Eye (tissue), 1 donor: ENCODE measurements around the gene FAM219A.

Experiments
- DNase-seq: peaks from one replicate; pipeline ENCODE4 v3.0.0-alpha.2; 2015

Gene FAM219A

GRCh38 chr9:34399729-34400128, 58.6 kb downstream of the FAM219A start:
- DNase-seq, result no peak

DNA sequence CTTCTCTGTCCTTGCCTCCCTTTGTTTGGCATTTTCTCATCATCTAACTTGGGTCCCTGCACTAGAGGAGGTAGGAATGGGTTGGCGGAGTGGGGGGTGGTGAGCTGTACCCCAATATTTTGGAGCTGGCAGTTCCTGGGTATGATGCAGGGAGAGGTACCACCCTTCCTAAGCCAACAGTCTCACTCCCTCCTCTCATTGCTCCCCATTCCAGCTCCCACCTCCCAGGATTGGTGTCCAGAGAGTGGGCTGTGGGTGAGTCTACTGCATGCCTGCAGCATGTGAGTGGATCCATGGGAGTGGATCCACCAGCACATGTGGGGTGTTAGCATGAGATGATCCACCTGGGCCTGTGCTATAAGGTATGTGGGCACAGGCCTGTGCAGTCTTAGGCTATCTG, 59.5 kb downstream of the FAM219A start:
- DNase-seq, result no peak

DNA sequence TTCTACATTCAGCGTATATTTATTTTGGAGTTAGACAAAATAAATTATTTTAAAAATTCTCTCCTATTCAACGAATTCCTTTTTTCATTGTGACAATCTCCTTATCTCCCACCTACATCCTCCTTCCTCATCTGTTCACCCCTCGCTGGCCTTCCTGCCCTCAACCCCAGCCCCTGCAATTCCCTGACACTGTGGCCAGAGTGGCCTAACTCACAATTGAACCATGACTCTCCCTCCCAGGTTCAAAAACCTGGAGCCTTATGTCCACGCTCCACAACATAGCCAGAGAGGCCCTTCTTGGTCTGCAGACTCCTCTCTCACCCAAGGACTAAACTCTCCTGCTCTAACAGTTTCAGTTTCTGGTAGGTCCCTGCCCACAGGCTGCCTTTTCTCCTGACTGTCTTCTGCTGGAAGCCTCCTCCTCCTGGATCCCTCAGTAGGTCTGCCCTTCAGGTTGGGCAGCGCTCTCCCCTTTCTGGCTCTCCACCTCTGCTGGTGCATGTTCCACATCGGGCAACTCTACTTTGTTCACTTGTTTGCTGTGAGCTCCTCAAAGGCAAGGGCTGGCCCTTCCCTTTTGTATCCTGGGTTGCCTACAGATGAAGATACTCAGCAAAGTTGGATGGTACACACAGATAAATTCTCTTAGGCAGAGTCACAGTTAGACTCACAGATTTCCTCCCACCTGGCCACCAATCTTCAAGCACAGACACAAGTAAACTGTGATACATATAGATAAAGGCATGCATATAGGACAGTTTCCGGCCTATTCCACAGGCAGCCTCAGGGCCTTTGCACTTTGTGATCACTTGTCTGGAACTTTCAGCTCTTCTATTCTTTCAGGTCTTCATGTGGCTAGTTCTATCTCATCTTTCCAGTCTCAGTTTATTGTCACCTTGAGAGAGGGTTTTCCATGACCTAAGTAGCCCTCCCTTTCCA, 61.8 kb downstream of the FAM219A start:
- no peak for DNase-seq

GRCh38 chr9:34392511-34392910, 65.9 kb downstream of the FAM219A start:
- no peak for DNase-seq

DNA sequence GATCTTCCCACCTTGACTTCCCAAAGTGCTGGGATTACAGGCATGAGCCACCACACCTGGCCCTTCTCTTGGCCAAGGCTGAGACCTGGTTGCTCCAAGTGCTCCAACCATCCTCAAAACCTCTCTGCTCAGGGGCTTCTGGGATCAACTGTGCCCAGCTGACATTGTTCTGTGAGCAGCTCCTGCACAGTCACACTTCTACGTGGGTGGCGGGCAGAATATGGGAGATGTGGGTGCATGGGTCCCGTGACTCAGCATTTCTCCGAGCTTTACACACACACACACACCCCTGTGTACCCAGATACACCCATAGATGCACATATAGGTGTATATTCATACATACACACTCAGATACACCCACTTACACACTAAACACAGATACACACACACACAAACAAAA, 71.1 kb downstream of the FAM219A start:
- no peak for DNase-seq

DNA sequence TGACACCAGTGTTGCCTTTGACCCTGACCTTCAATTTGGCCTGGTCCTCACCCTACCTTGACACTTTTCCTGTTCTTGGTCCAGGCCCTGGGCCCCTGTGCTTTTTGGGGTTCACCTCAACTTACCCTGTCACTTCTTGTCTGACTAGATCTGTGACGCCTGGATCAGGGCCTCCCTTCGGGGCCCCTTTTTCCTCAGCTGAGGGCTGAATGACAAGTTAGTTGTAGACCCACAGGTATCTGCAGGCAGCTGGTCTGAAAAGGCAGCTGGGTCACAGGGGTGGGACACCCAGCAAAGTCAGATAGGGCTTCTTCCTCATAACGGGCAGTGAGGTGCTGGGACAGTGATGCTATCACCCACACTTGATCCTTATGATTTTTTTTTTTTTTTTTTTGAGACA, 71.7 kb downstream of the FAM219A start:
- DNase-seq, result no peak

DNA sequence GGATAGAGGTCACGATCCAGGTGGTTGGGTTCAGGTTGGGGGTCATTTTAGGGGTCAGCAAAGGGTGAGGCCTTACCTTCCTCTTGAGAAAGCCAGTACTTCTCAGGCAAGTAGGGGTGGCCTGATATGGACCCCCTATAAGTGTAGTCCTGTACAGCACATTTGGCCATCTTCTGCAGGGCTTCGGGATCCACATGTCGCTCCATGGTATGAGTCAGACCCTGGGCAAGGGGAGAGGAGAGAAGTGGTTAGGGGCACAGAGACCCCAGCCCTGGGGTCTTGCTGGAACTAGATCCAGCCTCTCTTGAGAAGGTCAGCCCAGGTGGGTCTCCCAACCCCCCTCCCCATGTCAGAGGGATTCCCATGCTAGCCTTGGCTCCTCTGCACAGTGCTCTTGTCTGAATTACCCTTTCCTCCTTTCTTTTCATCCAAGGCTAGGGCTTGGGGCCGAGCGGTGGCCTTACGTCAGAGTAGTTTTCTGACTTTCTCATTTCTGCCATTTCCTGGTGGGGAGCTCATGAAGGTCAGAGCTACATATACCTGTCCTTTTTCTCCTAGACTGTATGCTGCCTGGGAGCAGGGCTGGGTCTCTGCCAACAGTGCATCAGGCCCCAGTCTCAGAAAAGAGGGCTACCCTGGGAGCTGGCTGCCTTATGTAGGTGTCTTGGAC, 72.7 kb downstream of the FAM219A start:
- DNase-seq, result no peak

GRCh38 chr9:34384368-34385165, 73.8 kb downstream of the FAM219A start:
- DNase-seq, result no peak

DNA sequence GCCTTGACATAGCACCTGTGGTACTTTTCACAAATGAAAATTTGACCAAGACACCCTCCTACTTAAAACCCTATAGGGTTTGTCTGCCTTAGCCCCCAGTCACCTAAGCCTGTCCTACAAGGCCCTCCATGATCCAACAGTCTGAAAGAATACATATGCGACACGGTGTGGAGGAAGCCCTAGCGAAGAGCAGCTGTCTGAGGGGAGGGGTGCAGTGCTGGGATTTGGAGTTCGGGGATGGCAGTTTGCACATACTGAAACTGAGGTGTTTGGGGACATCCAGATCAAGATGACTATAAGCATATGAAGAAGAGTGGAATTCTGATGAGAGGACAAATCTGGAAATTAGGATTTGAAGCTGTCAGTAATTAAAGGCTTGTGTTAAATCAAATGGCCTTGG, 74.5 kb downstream of the FAM219A start:
- no peak for DNase-seq

DNA sequence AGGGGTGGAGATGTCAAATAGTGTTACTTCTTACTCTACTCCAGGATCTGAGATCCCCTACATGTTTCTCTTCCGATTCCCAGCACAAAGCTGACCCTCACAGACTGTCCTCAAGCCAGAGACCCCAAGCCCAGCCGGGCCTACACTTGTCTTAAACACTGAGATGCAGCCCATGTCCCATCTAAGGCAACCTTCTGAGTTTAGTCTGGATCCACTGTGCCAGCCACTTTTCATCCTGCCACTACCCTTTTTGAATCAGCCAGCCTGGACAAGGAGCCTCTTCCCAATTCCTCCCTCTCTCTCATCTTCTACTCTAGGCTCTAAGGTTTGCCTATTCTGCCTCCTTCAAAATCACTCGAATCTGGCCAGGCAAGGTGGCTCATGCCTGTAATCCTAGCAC, 75.5 kb downstream of the FAM219A start:
- no peak for DNase-seq

DNA sequence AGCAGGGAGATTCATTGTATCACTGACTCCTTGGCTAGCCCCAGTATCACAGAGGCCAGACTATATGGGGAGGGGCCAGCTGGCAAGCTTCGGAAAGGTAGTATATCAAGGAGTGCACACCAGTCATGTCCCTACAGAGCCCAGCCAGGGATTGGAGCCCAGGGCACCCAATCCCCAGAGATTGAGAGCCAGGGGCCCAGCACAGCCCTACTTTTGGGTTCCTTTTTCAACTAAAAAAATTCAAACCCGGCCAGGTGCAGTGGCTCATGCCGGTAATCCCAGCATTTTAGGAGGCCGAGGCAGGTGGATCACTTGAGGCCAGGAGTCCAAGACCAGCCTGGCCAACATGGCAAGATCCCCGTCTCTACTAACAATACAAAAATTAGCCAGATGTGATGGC, 76.3 kb downstream of the FAM219A start:
- no peak for DNase-seq

DNA sequence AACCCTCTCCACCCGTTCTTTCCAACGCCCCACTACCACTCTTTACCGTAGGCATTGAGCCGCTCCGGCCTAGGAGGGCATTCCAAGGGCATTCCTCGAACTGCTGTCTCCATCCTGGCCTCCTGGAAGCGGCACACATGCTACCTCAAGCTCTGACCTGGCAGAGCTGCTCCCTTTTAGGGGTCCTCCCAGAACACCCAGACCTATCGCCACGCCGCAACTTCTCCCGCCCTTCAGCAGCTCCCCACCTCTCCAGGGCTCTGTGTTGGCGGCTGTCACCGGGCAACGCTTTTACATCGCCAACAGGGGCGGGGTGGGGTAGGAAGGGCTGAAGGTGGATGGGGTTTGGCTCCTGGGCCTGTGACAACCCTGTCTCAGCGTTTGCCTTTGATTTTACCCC, 77.0 kb downstream of the FAM219A start:
- DNase-seq, result no peak

- peak; percentile 80 for DNase-seq
Measured at GRCh38 chr9:34380511-34381315, 77.7 kb downstream of the FAM219A start.

- DNase-seq, result peak; percentile 39
Measured at GRCh38 chr9:34380034-34380510, 78.3 kb downstream of the FAM219A start.

DNA sequence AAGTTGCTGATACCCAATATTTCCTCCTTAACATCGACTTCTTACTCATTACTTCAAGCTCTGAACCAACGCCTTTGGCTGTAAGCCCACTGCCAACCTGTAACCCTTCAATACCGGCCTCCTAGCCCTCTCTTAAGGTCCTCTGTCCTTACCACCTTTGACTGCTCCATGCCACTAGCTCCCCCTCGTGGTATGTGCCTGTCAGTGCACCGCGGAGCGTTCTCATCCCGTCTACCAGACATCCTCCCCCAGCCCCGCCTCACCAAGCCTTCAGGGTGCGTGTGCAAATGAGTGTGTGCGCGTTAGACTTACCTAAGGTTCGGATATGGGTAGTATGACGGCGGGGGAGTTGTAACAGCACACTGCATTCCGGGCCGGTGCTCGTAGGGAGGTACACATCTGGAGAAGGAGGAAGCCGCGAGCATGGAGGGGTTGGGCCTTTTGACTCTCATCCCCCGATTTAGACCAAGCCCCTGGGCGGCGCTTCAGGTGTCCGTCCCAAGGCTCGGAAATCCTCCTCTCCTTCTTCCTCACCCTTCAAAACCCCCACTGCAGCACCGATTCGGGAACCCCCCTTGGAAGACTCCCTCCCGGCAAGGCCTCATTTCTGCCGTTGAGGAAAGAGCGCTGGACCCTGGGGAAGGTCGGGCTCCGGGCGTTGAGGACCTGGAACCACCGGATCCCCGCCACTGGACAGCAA, 78.9 kb downstream of the FAM219A start:
- DNase-seq, result peak; percentile 93

DNA sequence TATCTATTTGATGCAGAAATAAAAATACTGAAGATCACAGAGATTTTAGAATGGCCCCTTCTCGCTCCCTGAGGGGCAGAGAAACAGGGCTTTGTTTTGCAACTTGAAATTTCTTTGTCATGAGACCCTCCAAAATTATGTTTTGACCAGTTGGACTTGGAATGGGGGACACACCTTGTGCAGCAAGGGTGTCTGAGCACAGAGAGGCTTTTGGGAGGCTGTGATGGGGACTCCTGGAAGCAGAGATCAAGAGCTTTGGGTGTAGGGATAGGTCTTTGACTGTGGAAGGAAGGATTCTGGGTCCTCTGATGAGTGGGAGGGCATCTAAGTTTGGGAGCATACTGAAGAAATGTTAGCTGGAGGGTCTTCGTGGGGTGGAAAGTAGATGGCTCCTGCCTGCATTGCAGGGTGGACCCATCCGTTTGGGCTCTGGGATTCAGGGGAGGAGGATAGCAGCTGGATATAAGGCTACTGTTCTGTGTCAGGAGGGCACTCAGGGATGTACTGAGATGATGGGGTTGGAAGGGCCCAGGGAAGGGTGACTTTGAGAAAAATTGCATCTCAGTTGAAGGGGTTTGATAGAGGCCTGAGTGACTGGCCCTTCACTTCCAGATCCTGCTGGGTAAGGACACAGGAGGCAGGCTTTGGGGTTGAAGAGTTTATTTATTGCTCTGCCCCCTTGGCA, 79.9 kb downstream of the FAM219A start:
- no peak for DNase-seq

- DNase-seq, result no peak
Measured at GRCh38 chr9:34377404-34377746, 81.0 kb downstream of the FAM219A start.

- DNase-seq, result peak; percentile 93
Measured at GRCh38 chr9:34376596-34377403, 81.6 kb downstream of the FAM219A start, which contains the start of gene MYORG. TSS of gene MYORG (minus strand) at chr9:34376898. CDS start at chr9:34372943, 3,955 bp downstream.

- DNase-seq, result peak; percentile 77
Measured at GRCh38 chr9:34375901-34376595, 82.3 kb downstream of the FAM219A start.
